ENCODE measurements around the gene PNMA6E. TPM values are rescaled to one million over a fixed set of nuclear protein-coding genes. Genes with fewer than 3 reads are reported as not detected.

Gene PNMA6E
- total and polyA plus RNA-seq, 4 donors, result 0.08 TPM; not detected in 3

GRCh38 chrX:153366878-153367538 lies 34.1 kb downstream of the PNMA6E start:
- WGBS, 2 donors, result 76 to 92% methylated on average over 5 of the region's 5 CpGs
- Histone ChIP-seq H3K9me3 (ENCODE audit: control insufficient read depth in 4 of 4, insufficient read depth in 3 of 4, low read length in 3 of 4) (peaks cover 0 to 3% (median 0%) of the 10 kb centered on the region in 4 donors), H3K4me3 (no peak overlapping the region), H3K27me3 (ENCODE audit: control insufficient read depth in 3 of 3, insufficient read depth in 3 of 3, low read length in 2 of 3) (peaks cover 0 to 4% (median 0%) of the 10 kb centered on the region in 3 donors), H3K9ac (ENCODE audit: insufficient read depth in 1 of 2, low read length in 2 of 2) (no peak overlapping the region), H3K27ac (ENCODE audit: low read depth in 1 of 2, low read length in 1 of 2) (no peak overlapping the region), H3K36me3 (ENCODE audit: control insufficient read depth in 4 of 4, insufficient read depth in 4 of 4, low read length in 4 of 4) (no peaks in the 10 kb centered on the region), H3K4me1 (ENCODE audit: control insufficient read depth in 5 of 5, insufficient read depth in 5 of 5, low read length in 5 of 5) (no peaks in the 10 kb centered on the region)
- ATAC-seq (ENCODE audit: insufficient read depth, low FRiP score) (no peak), DNase-seq (no peak)
- TF ChIP-seq CTCF (IDR thresholded peaks at IDR 0.05; ENCODE audit: control extremely low read depth, extremely low read depth), result no peak

- DNase-seq (no peak), ATAC-seq (ENCODE audit: insufficient read depth, low FRiP score) (no peak)
- Histone ChIP-seq H3K4me1 (ENCODE audit: control insufficient read depth in 5 of 5, insufficient read depth in 5 of 5, low read length in 5 of 5) (no peaks in the 10 kb centered on the region), H3K9me3 (ENCODE audit: control insufficient read depth in 4 of 4, insufficient read depth in 3 of 4, low read length in 3 of 4) (peaks cover 0 to 3% (median 0%) of the 10 kb centered on the region in 4 donors), H3K4me3 (no peak overlapping the region), H3K9ac (ENCODE audit: insufficient read depth in 1 of 2, low read length in 2 of 2) (no peak overlapping the region), H3K27ac (ENCODE audit: low read depth in 1 of 2, low read length in 1 of 2) (no peak overlapping the region), H3K36me3 (ENCODE audit: control insufficient read depth in 4 of 4, insufficient read depth in 4 of 4, low read length in 4 of 4) (no peaks in the 10 kb centered on the region), H3K27me3 (ENCODE audit: control insufficient read depth in 3 of 3, insufficient read depth in 3 of 3, low read length in 2 of 3) (peaks cover 0 to 4% (median 0%) of the 10 kb centered on the region in 3 donors)
- WGBS, 2 donors, result 81 to 82% methylated on average over 3 of the region's 3 CpGs
- TF ChIP-seq CTCF (IDR thresholded peaks at IDR 0.05; ENCODE audit: control extremely low read depth, extremely low read depth), result no peak
Measured at GRCh38 chrX:153366119-153366518, 35.0 kb downstream of the PNMA6E start.

GRCh38 chrX:153365670-153366069 lies 35.5 kb downstream of the PNMA6E start:
- Histone ChIP-seq H3K4me3 (no peak overlapping the region), H3K27me3 (ENCODE audit: control insufficient read depth in 3 of 3, insufficient read depth in 3 of 3, low read length in 2 of 3) (peaks cover 0 to 4% (median 0%) of the 10 kb centered on the region in 3 donors), H3K9ac (ENCODE audit: insufficient read depth in 1 of 2, low read length in 2 of 2) (no peak overlapping the region), H3K9me3 (ENCODE audit: control insufficient read depth in 4 of 4, insufficient read depth in 3 of 4, low read length in 3 of 4) (peaks cover 0 to 3% (median 0%) of the 10 kb centered on the region in 4 donors), H3K4me1 (ENCODE audit: control insufficient read depth in 5 of 5, insufficient read depth in 5 of 5, low read length in 5 of 5) (no peaks in the 10 kb centered on the region), H3K36me3 (ENCODE audit: control insufficient read depth in 4 of 4, insufficient read depth in 4 of 4, low read length in 4 of 4) (no peaks in the 10 kb centered on the region), H3K27ac (ENCODE audit: low read depth in 1 of 2, low read length in 1 of 2) (no peak overlapping the region)
- no peak for ATAC-seq (ENCODE audit: insufficient read depth, low FRiP score)
- 77 to 89% methylated on average over 4 of the region's 4 CpGs for WGBS, 2 donors
- no peak for TF ChIP-seq CTCF (IDR thresholded peaks at IDR 0.05; ENCODE audit: control extremely low read depth, extremely low read depth)
- DNase-seq, result no peak
